SKM-1 (cell line): ENCODE data around the gene CACTIN.
A peak's percentile ranks its signal among the peaks of the same experiment; 100 is the strongest.
"Not testable (repeated sequence)": the region's sequence is repeated elsewhere in the genome, so short reads cannot be mapped to it uniquely, and the experiment has no call there.

Experiments used
- DNase-seq: peaks from one replicate; lab custom pipeline; 2025; ENCODE audit not compliant: unreplicated experiment; lab: John Stamatoyannopoulos, UW

CACTIN gene

DNA sequence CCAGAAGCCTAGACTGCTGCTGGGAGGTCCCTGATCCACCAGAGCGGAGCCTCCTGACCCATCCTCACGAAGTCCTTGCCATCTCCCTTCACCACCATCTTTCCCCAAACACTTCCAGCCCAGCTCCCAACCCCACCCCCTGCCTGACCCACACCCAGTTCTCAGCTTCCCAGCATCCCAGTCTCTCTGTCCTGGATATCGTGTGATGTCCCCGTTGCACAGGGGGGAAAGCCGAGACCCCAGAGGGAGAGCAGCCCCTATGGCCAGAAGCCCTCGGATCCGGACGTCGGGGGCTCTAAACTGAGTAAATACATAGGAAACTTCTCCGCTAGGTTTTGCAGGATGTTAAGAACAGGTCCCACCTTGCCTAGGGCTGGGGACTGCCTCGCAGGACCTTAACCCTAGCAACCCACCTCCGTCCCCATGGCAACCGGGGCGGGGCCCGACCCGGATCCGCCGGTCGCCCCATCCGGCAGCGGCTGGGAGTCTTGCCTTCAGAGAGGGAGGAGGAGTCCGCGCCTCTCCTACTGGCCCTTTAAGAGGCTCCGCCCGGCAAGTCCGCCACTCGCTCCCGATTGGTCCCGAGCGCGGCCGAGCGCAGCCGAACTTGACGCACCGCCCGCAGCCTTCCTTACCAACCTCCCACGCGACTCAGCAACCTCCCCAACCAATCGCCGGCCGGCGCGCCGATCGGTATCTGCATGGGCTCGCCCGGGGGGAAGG, 54.3 kb downstream of the CACTIN start:
- DNase-seq = peak; percentile 99

DNA sequence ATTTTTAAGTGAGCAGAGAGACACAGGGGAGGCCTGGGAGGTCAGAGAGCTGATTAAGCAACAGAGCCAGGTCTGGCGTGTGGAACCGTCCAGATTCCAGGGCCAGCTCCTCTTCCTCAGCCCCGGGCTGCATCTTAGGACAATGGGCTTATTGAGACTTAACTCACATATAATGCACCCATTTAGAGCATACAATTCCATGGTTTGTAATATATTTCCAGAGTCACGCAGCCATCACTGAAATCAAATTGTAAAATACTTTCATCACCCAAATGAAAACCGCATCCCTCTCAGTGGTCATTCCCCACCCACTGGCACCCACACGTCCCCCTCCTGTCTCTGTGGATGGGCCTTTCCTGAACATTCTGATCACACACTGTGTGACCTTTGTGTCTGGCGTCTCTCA, 56.0 kb downstream of the CACTIN start:
- DNase-seq = no peak

DNA sequence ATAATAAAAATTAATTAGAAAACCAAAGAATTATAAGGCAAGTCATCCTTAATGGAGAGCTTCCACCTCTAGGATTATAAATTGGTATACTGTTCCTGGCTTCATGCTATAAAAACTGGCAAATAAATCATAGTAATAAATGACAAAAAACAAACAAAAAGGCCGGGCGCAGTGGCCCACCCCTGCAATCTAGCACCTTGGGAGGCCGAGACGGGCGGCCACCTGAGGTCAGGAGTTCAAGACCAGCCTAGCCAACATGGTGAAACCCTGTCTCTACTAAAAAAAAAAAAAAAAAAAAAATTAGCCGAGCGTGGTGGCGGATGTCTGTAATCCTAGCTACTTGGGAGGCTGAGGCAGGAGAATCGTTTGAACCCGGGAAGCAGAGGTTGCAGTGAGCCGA, 56.5 kb downstream of the CACTIN start:
- not testable (repeated sequence) for DNase-seq

DNA sequence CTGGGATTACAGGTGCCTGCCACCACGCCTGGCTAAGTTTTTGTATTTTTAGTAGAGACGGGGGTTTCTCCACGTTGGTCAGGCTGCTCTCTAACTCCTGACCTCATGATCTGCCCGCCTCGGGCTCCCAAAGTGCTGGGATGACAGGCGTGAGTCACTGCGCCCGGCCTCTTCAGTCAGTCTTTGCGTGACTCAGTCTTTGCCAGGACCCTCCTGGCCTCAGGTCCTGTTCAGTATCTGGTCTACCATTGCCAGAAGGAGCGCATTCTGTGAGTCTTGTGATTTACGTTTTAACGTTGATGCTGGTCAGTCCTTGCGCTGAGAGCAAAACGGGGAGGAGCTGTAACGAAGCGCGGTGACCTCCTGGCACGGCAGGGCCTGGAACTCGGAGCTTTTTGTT, 61.5 kb downstream of the CACTIN start:
- DNase-seq = no peak

DNA sequence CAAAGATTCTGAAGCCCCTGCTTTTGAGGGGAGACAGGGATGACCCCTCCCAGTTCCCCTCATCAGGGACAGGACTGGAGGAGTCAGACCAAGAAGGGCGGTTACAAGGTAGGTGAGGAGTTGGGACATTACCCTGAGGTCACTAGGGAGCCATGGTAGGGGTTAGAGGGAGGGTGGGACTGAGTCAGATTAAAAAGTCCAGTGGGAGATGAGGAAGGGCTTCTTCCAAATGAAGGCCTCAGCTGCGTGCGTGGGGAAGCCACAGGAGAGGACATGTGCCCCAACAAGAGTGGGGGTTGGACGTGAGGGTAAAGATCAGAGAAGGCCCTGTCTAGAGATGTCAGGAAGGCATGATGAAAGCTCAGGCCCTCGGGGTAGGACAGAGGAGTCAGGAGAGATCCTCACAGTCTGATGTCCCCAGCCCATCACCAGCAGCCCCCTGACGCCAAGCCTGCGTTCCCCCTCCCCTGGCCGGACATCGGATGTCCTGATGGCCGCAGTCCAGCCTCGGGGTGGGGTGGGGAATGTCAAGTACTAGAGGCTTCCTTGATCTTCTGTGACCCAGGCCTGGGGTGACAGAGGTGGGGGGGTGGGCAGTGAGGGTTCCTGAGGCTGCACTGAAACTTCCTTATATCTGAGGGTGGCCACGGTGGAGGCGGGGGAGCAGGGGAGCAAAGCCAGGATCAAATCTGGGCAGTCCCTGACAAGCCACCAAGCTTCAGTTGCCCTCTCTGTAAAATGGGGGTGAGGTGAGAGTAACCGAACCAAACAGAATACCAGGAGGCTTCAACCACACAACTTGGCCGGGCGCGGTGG, 62.7 kb downstream of the CACTIN start:
- DNase-seq = no peak
